HEK293 (cell line): ENCODE results near the gene CACNA1C.

Experiments used
- CTCF ChIA-PET: fragments of 350-600 bp; formaldehyde crosslinking; extraction: SDS; loops from one replicate; lab custom pipeline; 2021; ENCODE audit warnings: antibody characterized with exemption; lab: Yijun Ruan, JAX
- POLR2A ChIA-PET: fragments of 300-600 bp; formaldehyde crosslinking; extraction: SDS; loops from one replicate; lab custom pipeline; 2020; ENCODE audit warnings: antibody characterized with exemption, inconsistent platforms; lab: Yijun Ruan, JAX
- H3K27ac ChIP-seq: fragments of 200-500 bp; sonication (Bioruptor generic); 2 replicates; pipeline ENCODE4 v1.5.1; 2014; ENCODE audit warnings: low read depth, low read length, control low read depth, inconsistent platforms; ENCODE audit errors: extremely low read depth
- H3K36me3 ChIP-seq, 2 experiments: fragments of 200-500 bp in 1 of 2; sonication (Bioruptor generic) in 1 of 2; 1 replicate in 1 of 2; 2 replicates in 1 of 2; pipeline ENCODE4 v1.5.1; 2014 to 2017; ENCODE audit warnings: inconsistent platforms in 2 of 2, low read length in 2 of 2; ENCODE audit not compliant: control insufficient read depth in 2 of 2, insufficient read depth in 1 of 2
- H3K4me1 ChIP-seq: fragments of 200-500 bp; sonication (Bioruptor generic); 2 replicates; pipeline ENCODE4 v1.5.1; 2014; ENCODE audit warnings: mild to moderate bottlenecking, low read length, inconsistent platforms; ENCODE audit not compliant: control insufficient read depth, insufficient read depth
- H3K4me3 ChIP-seq: 2 replicates; pipeline ENCODE4 v1.5.1; 2011; ENCODE audit warnings: low read depth, mild to moderate bottlenecking, control low read depth, low read length, moderate library complexity
- H3K9me3 ChIP-seq: fragments of 200-500 bp; sonication (Bioruptor generic); 2 replicates; pipeline ENCODE4 v1.5.1; 2014; ENCODE audit warnings: low read depth, low read length, inconsistent platforms; ENCODE audit not compliant: control insufficient read depth, insufficient read depth
- BCL11B ChIP-seq: fragments of 450-650 bp; formaldehyde crosslinking; IDR thresholded peaks from 2 replicates; pipeline ENCODE4 v1.5.1; 2016; ENCODE audit warnings: low read depth, missing biosample characterization, missing genetic modification characterization
- IKZF3 ChIP-seq: fragments of 450-650 bp; IDR thresholded peaks from 2 replicates; pipeline ENCODE4 v1.5.0; 2018; ENCODE audit warnings: missing biosample characterization, mild to moderate bottlenecking, missing genetic modification characterization, moderate library complexity
- INSM2 ChIP-seq: fragments of 450-650 bp; formaldehyde crosslinking; IDR thresholded peaks from 2 replicates; pipeline ENCODE4 v1.5.1; 2016; ENCODE audit warnings: missing biosample characterization, missing genetic modification characterization
- MYNN ChIP-seq: fragments of 450-650 bp; formaldehyde crosslinking; IDR thresholded peaks from 2 replicates; pipeline ENCODE4 v1.5.1; 2016; ENCODE audit warnings: missing biosample characterization, missing genetic modification characterization, borderline replicate concordance
- OVOL3 ChIP-seq: fragments of 450-650 bp; formaldehyde crosslinking; IDR thresholded peaks from 2 replicates; pipeline ENCODE4 v1.5.1; 2016; ENCODE audit warnings: missing biosample characterization, missing genetic modification characterization
- PATZ1 ChIP-seq: fragments of 450-650 bp; formaldehyde crosslinking; IDR thresholded peaks from 2 replicates; pipeline ENCODE4 v1.5.1; 2016; ENCODE audit warnings: missing biosample characterization, missing genetic modification characterization
- ZFHX2 ChIP-seq: fragments of 450-650 bp; formaldehyde crosslinking; conservative IDR thresholded peaks from 2 replicates; pipeline ENCODE4 v1.5.1; 2016; ENCODE audit warnings: missing biosample characterization, missing genetic modification characterization
- ZFP41 ChIP-seq: fragments of 450-650 bp; formaldehyde crosslinking; IDR thresholded peaks from 2 replicates; pipeline ENCODE4 v1.5.1; 2016; ENCODE audit warnings: missing biosample characterization, missing genetic modification characterization, borderline replicate concordance
- ZNF169 ChIP-seq: fragments of 450-650 bp; formaldehyde crosslinking; IDR thresholded peaks from 2 replicates; pipeline ENCODE4 v1.5.1; 2016; ENCODE audit warnings: missing biosample characterization, missing genetic modification characterization
- ZNF184 ChIP-seq: fragments of 450-650 bp; IDR thresholded peaks from 2 replicates; pipeline ENCODE4 v1.5.1; 2018; ENCODE audit warnings: missing biosample characterization, mild to moderate bottlenecking, missing genetic modification characterization
- ZNF23 ChIP-seq: fragments of 450-650 bp; formaldehyde crosslinking; IDR thresholded peaks from 2 replicates; pipeline ENCODE4 v1.5.1; 2016; ENCODE audit warnings: missing biosample characterization, missing genetic modification characterization, borderline replicate concordance
- ZNF239 ChIP-seq: fragments of 450-650 bp; formaldehyde crosslinking; IDR thresholded peaks from 2 replicates; pipeline ENCODE4 v1.5.1; 2016; ENCODE audit warnings: missing biosample characterization, missing genetic modification characterization
- ZNF433 ChIP-seq: fragments of 450-650 bp; formaldehyde crosslinking; IDR thresholded peaks from 2 replicates; pipeline ENCODE4 v1.5.1; 2016; ENCODE audit warnings: missing biosample characterization, missing genetic modification characterization, low read depth
- ZNF529 ChIP-seq: fragments of 450-650 bp; formaldehyde crosslinking; IDR thresholded peaks from 2 replicates; pipeline ENCODE4 v1.5.1; 2017; ENCODE audit warnings: missing genetic modification characterization, missing biosample characterization; ENCODE audit not compliant: insufficient replicate concordance
- ZSCAN30 ChIP-seq: fragments of 450-650 bp; IDR thresholded peaks from 2 replicates; pipeline ENCODE4 v1.5.1; 2018; ENCODE audit warnings: missing biosample characterization, mild to moderate bottlenecking, missing genetic modification characterization, moderate library complexity
- TF ChIP-seq, protein P1 (sequence below): fragments of 450-650 bp; formaldehyde crosslinking; IDR thresholded peaks from 2 replicates; pipeline ENCODE4 v1.5.1; 2017; ENCODE audit warnings: missing biosample characterization, missing genetic modification characterization
- TF ChIP-seq, protein P2 (sequence below): fragments of 450-650 bp; formaldehyde crosslinking; conservative IDR thresholded peaks from 2 replicates; pipeline ENCODE4 v1.5.1; 2016; ENCODE audit warnings: low read depth, missing biosample characterization, missing genetic modification characterization
- TF ChIP-seq, protein P3 (sequence below): fragments of 450-650 bp; formaldehyde crosslinking; IDR thresholded peaks from 2 replicates; pipeline ENCODE4 v1.5.1; 2016; ENCODE audit warnings: missing biosample characterization, missing genetic modification characterization

The CACNA1C gene

GRCh38 chr12:2649201-2650030 is 596.6 kb downstream of the CACNA1C start (continued):
- TF ChIP-seq ZNF239 (tag by site-specific recombination): no peak
- TF ChIP-seq ZNF433 (tag by site-specific recombination): no peak

- TF ChIP-seq ZSCAN30 (no peak), BCL11B (tag by site-specific recombination) (no peak), ZNF23 (tag by site-specific recombination) (no peak), IKZF3 (no peak), ZFP41 (tag by site-specific recombination) (no peak), ZNF184 (tag by site-specific recombination) (no peak), ZNF239 (tag by site-specific recombination) (no peak), ZNF529 (tag by site-specific recombination) (no peak), OVOL3 (tag by site-specific recombination) (no peak), ZFHX2 (tag by site-specific recombination) (no peak)
- TF ChIP-seq, protein P1, sequence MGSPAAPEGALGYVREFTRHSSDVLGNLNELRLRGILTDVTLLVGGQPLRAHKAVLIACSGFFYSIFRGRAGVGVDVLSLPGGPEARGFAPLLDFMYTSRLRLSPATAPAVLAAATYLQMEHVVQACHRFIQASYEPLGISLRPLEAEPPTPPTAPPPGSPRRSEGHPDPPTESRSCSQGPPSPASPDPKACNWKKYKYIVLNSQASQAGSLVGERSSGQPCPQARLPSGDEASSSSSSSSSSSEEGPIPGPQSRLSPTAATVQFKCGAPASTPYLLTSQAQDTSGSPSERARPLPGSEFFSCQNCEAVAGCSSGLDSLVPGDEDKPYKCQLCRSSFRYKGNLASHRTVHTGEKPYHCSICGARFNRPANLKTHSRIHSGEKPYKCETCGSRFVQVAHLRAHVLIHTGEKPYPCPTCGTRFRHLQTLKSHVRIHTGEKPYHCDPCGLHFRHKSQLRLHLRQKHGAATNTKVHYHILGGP (tag by site-specific recombination): no peak
- Histone ChIP-seq H3K4me3 (no peak overlapping the region), H3K36me3 (no peaks in the 10 kb centered on the region), H3K27ac (no peak overlapping the region), H3K4me1 (no peaks in the 10 kb centered on the region), H3K9me3 (no peaks in the 10 kb centered on the region)
- ChIA-PET POLR2A (no interaction called here), CTCF (no interaction called here)
Measured at GRCh38 chr12:2650261-2651067, 597.7 kb downstream of the CACNA1C start.

GRCh38 chr12:2651068-2651965 is 598.5 kb downstream of the CACNA1C start:
- Histone ChIP-seq H3K36me3 (no peaks in the 10 kb centered on the region), H3K4me1 (no peaks in the 10 kb centered on the region), H3K9me3 (no peaks in the 10 kb centered on the region), H3K27ac (no peak overlapping the region), H3K4me3 (no peak overlapping the region)
- POLR2A ChIA-PET: no interaction called here
- CTCF ChIA-PET: interaction anchor here (0.7 to 1.3 kb wide), 2 partner anchors 10 to 1769 kb away, joined by 3 read pairs; no protein-coding TSS in a partner anchor
- TF ChIP-seq ZNF23 (tag by site-specific recombination) (no peak), INSM2 (tag by site-specific recombination) (no peak), ZNF433 (tag by site-specific recombination) (no peak), ZSCAN30 (no peak), MYNN (tag by site-specific recombination) (no peak), PATZ1 (no peak), ZNF169 (tag by site-specific recombination) (no peak)
- TF ChIP-seq, protein P2, sequence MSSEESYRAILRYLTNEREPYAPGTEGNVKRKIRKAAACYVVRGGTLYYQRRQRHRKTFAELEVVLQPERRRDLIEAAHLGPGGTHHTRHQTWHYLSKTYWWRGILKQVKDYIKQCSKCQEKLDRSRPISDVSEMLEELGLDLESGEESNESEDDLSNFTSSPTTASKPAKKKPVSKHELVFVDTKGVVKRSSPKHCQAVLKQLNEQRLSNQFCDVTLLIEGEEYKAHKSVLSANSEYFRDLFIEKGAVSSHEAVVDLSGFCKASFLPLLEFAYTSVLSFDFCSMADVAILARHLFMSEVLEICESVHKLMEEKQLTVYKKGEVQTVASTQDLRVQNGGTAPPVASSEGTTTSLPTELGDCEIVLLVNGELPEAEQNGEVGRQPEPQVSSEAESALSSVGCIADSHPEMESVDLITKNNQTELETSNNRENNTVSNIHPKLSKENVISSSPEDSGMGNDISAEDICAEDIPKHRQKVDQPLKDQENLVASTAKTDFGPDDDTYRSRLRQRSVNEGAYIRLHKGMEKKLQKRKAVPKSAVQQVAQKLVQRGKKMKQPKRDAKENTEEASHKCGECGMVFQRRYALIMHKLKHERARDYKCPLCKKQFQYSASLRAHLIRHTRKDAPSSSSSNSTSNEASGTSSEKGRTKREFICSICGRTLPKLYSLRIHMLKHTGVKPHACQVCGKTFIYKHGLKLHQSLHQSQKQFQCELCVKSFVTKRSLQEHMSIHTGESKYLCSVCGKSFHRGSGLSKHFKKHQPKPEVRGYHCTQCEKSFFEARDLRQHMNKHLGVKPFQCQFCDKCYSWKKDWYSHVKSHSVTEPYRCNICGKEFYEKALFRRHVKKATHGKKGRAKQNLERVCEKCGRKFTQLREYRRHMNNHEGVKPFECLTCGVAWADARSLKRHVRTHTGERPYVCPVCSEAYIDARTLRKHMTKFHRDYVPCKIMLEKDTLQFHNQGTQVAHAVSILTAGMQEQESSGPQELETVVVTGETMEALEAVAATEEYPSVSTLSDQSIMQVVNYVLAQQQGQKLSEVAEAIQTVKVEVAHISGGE: no peak
- TF ChIP-seq, protein P3, sequence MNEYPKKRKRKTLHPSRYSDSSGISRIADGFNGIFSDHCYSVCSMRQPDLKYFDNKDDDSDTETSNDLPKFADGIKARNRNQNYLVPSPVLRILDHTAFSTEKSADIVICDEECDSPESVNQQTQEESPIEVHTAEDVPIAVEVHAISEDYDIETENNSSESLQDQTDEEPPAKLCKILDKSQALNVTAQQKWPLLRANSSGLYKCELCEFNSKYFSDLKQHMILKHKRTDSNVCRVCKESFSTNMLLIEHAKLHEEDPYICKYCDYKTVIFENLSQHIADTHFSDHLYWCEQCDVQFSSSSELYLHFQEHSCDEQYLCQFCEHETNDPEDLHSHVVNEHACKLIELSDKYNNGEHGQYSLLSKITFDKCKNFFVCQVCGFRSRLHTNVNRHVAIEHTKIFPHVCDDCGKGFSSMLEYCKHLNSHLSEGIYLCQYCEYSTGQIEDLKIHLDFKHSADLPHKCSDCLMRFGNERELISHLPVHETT (tag by site-specific recombination): no peak
